Fibroblast of gingiva (primary cell): ENCODE data around the gene CCDC171.

Source experiments
- DNase-seq: peaks from one replicate; pipeline ENCODE4 v3.0.0-alpha.2; 2011; ENCODE audit warnings: low read depth

The CCDC171 gene

GRCh38 chr9:16001856-16002255 is 449.0 kb downstream of the CCDC171 start:
- no peak for DNase-seq

DNA sequence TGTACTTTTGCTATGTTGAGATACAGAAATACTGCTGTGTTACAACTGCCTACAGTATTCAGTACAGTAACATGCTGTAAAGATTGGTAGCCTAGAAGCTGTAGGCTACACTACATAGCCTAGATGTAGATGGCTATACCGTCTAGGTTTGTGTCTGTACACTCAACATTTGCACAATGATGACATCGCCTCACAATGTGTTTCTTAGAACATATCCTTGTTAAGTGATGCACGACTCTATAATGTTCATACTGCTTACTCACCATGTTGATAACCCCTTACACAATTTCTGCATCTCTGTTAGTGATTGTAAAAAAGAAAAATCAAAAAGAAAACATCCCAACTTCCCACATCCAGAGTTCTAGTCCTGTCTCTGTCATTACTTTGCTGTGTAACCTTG is 450.0 kb downstream of the CCDC171 start:
- no peak for DNase-seq

GRCh38 chr9:16003785-16004184 is 450.9 kb downstream of the CCDC171 start:
- no peak for DNase-seq

DNA sequence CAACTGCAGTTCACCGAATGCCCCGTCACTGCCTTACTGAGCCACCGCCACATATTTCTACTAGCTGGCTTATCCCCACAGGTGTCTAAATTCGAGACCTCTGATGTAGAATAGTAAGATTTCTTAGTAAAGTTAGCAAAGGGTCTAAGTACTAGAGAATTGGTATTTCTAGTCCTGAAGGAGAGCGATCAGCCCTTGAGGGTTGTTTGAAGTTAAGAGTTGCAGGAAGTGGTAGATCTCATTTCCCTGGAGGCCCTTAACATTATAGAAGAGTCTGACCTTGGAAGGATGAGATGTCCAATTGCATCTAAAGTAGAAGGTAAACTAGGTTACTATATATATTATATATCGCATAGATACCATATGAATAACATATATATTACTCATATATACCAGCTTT is 451.8 kb downstream of the CCDC171 start:
- DNase-seq: no peak

- DNase-seq: no peak
These were observed 457.4 kb downstream of the CCDC171 start for GRCh38 chr9:16010221-16010620.

GRCh38 chr9:16012621-16013020 is 459.8 kb downstream of the CCDC171 start:
- no peak for DNase-seq

DNA sequence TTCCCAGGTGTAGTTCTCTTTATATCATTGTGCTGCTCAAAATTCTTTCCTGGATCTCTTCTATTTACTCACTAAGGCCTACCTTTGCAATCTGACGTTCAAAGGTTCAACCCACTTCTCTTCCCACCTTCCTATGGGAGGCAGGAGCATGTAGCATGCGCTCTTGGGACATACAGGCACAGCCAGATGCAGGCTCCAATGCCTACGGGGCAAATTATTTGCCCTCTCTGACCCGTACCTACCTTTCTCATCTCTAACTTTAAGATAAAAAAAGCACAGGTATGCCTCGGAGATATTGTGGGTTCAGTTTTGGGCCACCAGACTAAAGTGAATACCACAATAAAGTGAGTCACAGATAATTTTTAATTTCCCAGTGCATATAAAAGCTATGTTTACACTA is 460.5 kb downstream of the CCDC171 start:
- no peak for DNase-seq

DNA sequence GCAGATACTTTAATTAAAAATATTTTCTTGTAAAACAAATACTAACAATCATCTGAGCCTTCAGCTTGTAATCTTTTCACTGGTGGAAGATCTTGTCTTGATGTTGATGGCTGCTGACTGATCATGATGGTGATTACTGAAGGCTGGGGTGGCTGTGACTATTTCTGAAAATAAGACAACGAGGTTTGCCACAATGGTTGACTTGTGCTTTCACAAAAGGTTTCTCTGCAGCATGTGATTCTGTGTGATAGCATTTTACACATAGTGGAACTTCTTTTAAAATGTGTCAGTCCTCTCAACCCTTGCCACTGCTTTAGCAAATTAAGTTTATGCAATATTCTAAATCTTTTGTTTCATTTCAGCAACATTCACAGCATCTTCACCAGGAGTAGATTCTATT is 461.0 kb downstream of the CCDC171 start:
- DNase-seq: no peak

GRCh38 chr9:16022228-16022627 is 469.4 kb downstream of the CCDC171 start:
- DNase-seq: no peak

- DNase-seq: peak; percentile 62
These were observed 470.6 kb downstream of the CCDC171 start for GRCh38 chr9:16023446-16023845.
